ENCODE data around the gene ANKRD33B.

ANKRD33B gene

GRCh38 chr5:10695055-10695649 lies 131.3 kb downstream of the ANKRD33B start:
- no peak for DNase-seq (ENCODE audit: low read depth in 2 of 2)

- DNase-seq (ENCODE audit: low read depth in 2 of 2): no peak
Measured at GRCh38 chr5:10695759-10696543, 132.1 kb downstream of the ANKRD33B start.

GRCh38 chr5:10699281-10699874 lies 135.5 kb downstream of the ANKRD33B start:
- DNase-seq (ENCODE audit: low read depth in 2 of 2): no peak

- no peak for DNase-seq (ENCODE audit: low read depth in 2 of 2)
Measured at GRCh38 chr5:10699987-10700386, 136.1 kb downstream of the ANKRD33B start.

GRCh38 chr5:10700516-10700915 lies 136.6 kb downstream of the ANKRD33B start:
- DNase-seq (ENCODE audit: low read depth in 2 of 2): no peak

- peak in 1 of 2 donors; percentile 7 for DNase-seq (ENCODE audit: low read depth in 2 of 2)
Measured at GRCh38 chr5:10701567-10702039, 137.7 kb downstream of the ANKRD33B start.

GRCh38 chr5:10702040-10702629 lies 138.3 kb downstream of the ANKRD33B start:
- no peak for DNase-seq (ENCODE audit: low read depth in 2 of 2)

GRCh38 chr5:10702911-10703491 lies 139.1 kb downstream of the ANKRD33B start:
- no peak for DNase-seq (ENCODE audit: low read depth in 2 of 2)

GRCh38 chr5:10703676-10704075 lies 139.8 kb downstream of the ANKRD33B start:
- DNase-seq (ENCODE audit: low read depth in 2 of 2): no peak

- no peak for DNase-seq (ENCODE audit: low read depth in 2 of 2)
Measured at GRCh38 chr5:10704949-10705621, 141.2 kb downstream of the ANKRD33B start.

- DNase-seq (ENCODE audit: low read depth in 2 of 2): no peak
Measured at GRCh38 chr5:10705747-10706146, 141.9 kb downstream of the ANKRD33B start.

GRCh38 chr5:10706326-10706725 lies 142.5 kb downstream of the ANKRD33B start:
- no peak for DNase-seq (ENCODE audit: low read depth in 2 of 2)
